ENCODE results near the gene NFYB.
"Not testable (repeated sequence)": the region's sequence is repeated elsewhere in the genome, so short reads cannot be mapped to it uniquely, and the experiment has no call there.

DNA sequence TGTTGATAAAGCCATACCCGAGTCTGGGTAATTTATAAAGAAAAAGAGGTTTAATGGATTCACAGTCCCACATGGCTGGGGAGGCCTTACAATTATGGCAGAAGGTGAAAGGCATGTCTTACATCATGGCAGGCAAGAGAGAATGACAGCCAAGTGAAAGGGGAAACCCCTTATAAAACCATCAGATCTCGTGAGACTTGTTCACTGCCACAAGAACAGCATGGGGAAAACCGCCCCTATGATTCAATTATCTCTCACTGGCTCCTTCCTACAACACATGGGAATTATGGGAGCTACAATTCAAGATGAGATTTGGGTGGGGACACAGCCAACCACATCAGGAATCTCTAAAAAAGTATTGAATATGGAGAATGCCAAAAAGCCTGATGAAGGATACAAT lies 25.0 kb upstream of the NFYB start:
- TF ChIP-seq POLR2AphosphoS5 (IDR thresholded peaks at IDR 0.05) = not testable (repeated sequence)
- TF ChIP-seq, protein P1, sequence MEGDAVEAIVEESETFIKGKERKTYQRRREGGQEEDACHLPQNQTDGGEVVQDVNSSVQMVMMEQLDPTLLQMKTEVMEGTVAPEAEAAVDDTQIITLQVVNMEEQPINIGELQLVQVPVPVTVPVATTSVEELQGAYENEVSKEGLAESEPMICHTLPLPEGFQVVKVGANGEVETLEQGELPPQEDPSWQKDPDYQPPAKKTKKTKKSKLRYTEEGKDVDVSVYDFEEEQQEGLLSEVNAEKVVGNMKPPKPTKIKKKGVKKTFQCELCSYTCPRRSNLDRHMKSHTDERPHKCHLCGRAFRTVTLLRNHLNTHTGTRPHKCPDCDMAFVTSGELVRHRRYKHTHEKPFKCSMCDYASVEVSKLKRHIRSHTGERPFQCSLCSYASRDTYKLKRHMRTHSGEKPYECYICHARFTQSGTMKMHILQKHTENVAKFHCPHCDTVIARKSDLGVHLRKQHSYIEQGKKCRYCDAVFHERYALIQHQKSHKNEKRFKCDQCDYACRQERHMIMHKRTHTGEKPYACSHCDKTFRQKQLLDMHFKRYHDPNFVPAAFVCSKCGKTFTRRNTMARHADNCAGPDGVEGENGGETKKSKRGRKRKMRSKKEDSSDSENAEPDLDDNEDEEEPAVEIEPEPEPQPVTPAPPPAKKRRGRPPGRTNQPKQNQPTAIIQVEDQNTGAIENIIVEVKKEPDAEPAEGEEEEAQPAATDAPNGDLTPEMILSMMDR (IDR thresholded peaks at IDR 0.05) = not testable (repeated sequence)
